Kidney (tissue), 14 donors: ENCODE measurements around the gene ZNRF3. TPM values are rescaled to one million over a fixed set of nuclear protein-coding genes. Genes with fewer than 3 reads are reported as not detected.
A peak's percentile ranks its signal among the peaks of the same experiment; 100 is the strongest.

ENCODE experiments used
- DNase-seq, 5 donors: peaks; one replicate each; pipeline ENCODE4 v3.0.0-alpha.2; 2013 to 2020
- FAIRE-seq: peaks from 2 replicates; lab custom pipeline; 2012; peaks lifted over from hg19 to GRCh38; lab: Jason Lieb, UNC
- H3K27ac ChIP-seq, 2 donors: one replicate each; pipeline ENCODE4 v1.7.0; 2013; ENCODE audit warnings: low read depth in 2 of 2, low read length in 2 of 2, inconsistent platforms in 1 of 2
- H3K27me3 ChIP-seq: one replicate; pipeline ENCODE4 v1.7.1; 2013; ENCODE audit warnings: low read length, inconsistent platforms; ENCODE audit not compliant: control insufficient read depth, insufficient read depth
- H3K36me3 ChIP-seq, 3 donors: one replicate each; pipeline versions ENCODE4 v1.7.0 to v1.7.1; 2013; ENCODE audit warnings: low read length in 3 of 3, control low read depth in 1 of 3, inconsistent platforms in 1 of 3; ENCODE audit not compliant: insufficient read depth in 3 of 3, control insufficient read depth in 2 of 3
- H3K4me1 ChIP-seq, 3 donors: one replicate each; pipeline versions ENCODE4 v1.7.0 to v1.7.1; 2013; ENCODE audit warnings: low read length in 3 of 3, inconsistent platforms in 1 of 3, low read depth in 1 of 3; ENCODE audit not compliant: control insufficient read depth in 2 of 3, insufficient read depth in 2 of 3
- H3K4me3 ChIP-seq, 3 donors: one replicate each; pipeline versions ENCODE4 v1.7.0 to v1.8.1; 2013; ENCODE audit warnings: low read length in 3 of 3, control low read depth in 1 of 3, inconsistent platforms in 1 of 3
- H3K9ac ChIP-seq, 3 donors: one replicate each; pipeline versions ENCODE4 v1.7.0 to v1.7.1; 2013; ENCODE audit warnings: low read length in 3 of 3, control low read depth in 1 of 3, inconsistent platforms in 1 of 3
- H3K9me3 ChIP-seq, 3 donors: one replicate each; pipeline versions ENCODE4 v1.7.0 to v1.7.1; 2013; ENCODE audit warnings: low read length in 3 of 3, control low read depth in 1 of 3, inconsistent platforms in 1 of 3; ENCODE audit not compliant: control insufficient read depth in 2 of 3, insufficient read depth in 1 of 3
- CTCF ChIP-seq: IDR thresholded peaks from 3 replicates; pipeline ENCODE4 v1.5.1; 2012; ENCODE audit warnings: mild to moderate bottlenecking, moderate library complexity, borderline replicate concordance; ENCODE audit not compliant: insufficient read depth; ENCODE audit errors: extremely low read depth
- intact Hi-C: fragments of 100-400 bp; cut with DNase I; formaldehyde crosslinking; loops from one replicate; pipeline ENCODE4 v1.11.1; 2022
- polyA plus RNA-seq: library from polyadenylated mRNA; stranded (reverse); fragments of 350-450 nt; fragmentation: Illumina TruSeq; extraction: RNeasy Lipid Tissue Mini Kit (QIAGEN cat#74804); gene quantifications from one replicate; pipeline ENCODE4 v1.2.3, GENCODE V29; 2014; ENCODE audit warnings: low read depth, low replicate concordance; ENCODE audit not compliant: insufficient read depth
- total RNA-seq: library from RNA; stranded (reverse); fragmentation: NEBNext Ultra II Directional; extraction: Animal tissue kit (Norgen Biotek cat#: 25700); gene quantifications from one replicate; pipeline ENCODE4 v1.2.1, GENCODE V29; 2021
- donor health status: control.
- donor health status: control.
- donor health status: control.
- donor health status: control.
- donor health status: control.
- donor health status: DM: yes; HTN: yes; CAD: no.
- donor health status: Normal renal cell carcinoma (clear cell type).

ZNRF3 gene
- total and polyA plus RNA-seq, 2 donors from 2014 or later: 6.8 to 24.4 TPM

- intact Hi-C loops: no loop called here
- DNase-seq: no peak
- Histone ChIP-seq H3K27ac (peak overlapping the region; percentile 19 to 42), H3K9ac (no peak overlapping the region), H3K4me3 (no peak overlapping the region), H3K36me3 (peaks cover 0 to 4% (median 0%) of the 10 kb centered on the region in 3 donors), H3K4me1 (peaks cover 8 to 27% (median 27%) of the 10 kb centered on the region in 3 donors), H3K9me3 (no peaks in the 10 kb centered on the region), H3K27me3 (no peaks in the 10 kb centered on the region)
- no peak for FAIRE-seq
- no peak for TF ChIP-seq CTCF
Observed at GRCh38 chr22:29078036-29078868, 194.9 kb downstream of the ZNRF3 start.

GRCh38 chr22:29078869-29079207 is 195.5 kb downstream of the ZNRF3 start:
- Histone ChIP-seq H3K4me3 (no peak overlapping the region), H3K27me3 (no peaks in the 10 kb centered on the region), H3K9me3 (no peaks in the 10 kb centered on the region), H3K9ac (no peak overlapping the region), H3K36me3 (peaks cover 0 to 4% (median 0%) of the 10 kb centered on the region in 3 donors), H3K4me1 (peaks cover 8 to 27% (median 25%) of the 10 kb centered on the region in 3 donors), H3K27ac (peak overlapping the region; percentile 19 to 42)
- no peak for DNase-seq
- intact Hi-C loops: no loop called here
- no peak for FAIRE-seq
- TF ChIP-seq CTCF: no peak

- FAIRE-seq: no peak
- intact Hi-C loops: no loop called here
- peak overlapping the region in 1 of 2 donors; percentile 41 for H3K27ac ChIP-seq
Observed at GRCh38 chr22:29079218-29079901, 196.0 kb downstream of the ZNRF3 start.

More at GRCh38 chr22:29079218-29079901, 196.0 kb downstream of the ZNRF3 start:
- peak in 3 of 5 donors; percentile 34 to 70 (median 68) for DNase-seq
- Histone ChIP-seq H3K4me1 (peaks cover 8 to 27% (median 25%) of the 10 kb centered on the region in 3 donors), H3K27me3 (no peaks in the 10 kb centered on the region), H3K36me3 (peaks cover 0 to 4% (median 0%) of the 10 kb centered on the region in 3 donors), H3K9ac (no peak overlapping the region), H3K9me3 (no peaks in the 10 kb centered on the region), H3K4me3 (no peak overlapping the region)
- no peak for TF ChIP-seq CTCF
